HEK293 (cell line): Measurements from ENCODE around the gene STAB1.
A peak's percentile ranks its signal among the peaks of the same experiment; 100 is the strongest.

Source experiments
- CTCF ChIP-seq: fragments of 450-650 bp; formaldehyde crosslinking; IDR thresholded peaks from 2 replicates; pipeline ENCODE4 v1.5.1; 2016; ENCODE audit warnings: missing biosample characterization, missing genetic modification characterization
- HOXA7 ChIP-seq: sonication (generic); formaldehyde crosslinking; IDR thresholded peaks from 2 replicates; pipeline ENCODE4 v1.8.1; 2022; ENCODE audit warnings: missing genetic modification reagents, borderline replicate concordance
- SCRT1 ChIP-seq: fragments of 450-650 bp; formaldehyde crosslinking; IDR thresholded peaks from 2 replicates; pipeline ENCODE4 v1.5.1; 2016; ENCODE audit warnings: missing biosample characterization, missing genetic modification characterization, borderline replicate concordance
- TCF7L2 ChIP-seq: IDR thresholded peaks from 2 replicates; pipeline ENCODE4 v1.6.1; 2011; ENCODE audit warnings: low read depth, mild to moderate bottlenecking, inconsistent platforms, low read length, moderate library complexity, borderline replicate concordance
- YY1 ChIP-seq: fragments of 450-650 bp; formaldehyde crosslinking; IDR thresholded peaks from 2 replicates; pipeline ENCODE4 v1.5.1; 2018; ENCODE audit warnings: missing biosample characterization, missing genetic modification characterization
- ZBTB10 ChIP-seq: fragments of 450-650 bp; formaldehyde crosslinking; IDR thresholded peaks from 2 replicates; pipeline ENCODE4 v1.5.1; 2016; ENCODE audit warnings: missing biosample characterization, missing genetic modification characterization
- ZNF184 ChIP-seq: fragments of 450-650 bp; IDR thresholded peaks from 2 replicates; pipeline ENCODE4 v1.5.1; 2018; ENCODE audit warnings: missing biosample characterization, mild to moderate bottlenecking, missing genetic modification characterization
- ZNF223 ChIP-seq: fragments of 450-650 bp; formaldehyde crosslinking; IDR thresholded peaks from 2 replicates; pipeline ENCODE4 v1.5.1; 2016; ENCODE audit warnings: missing biosample characterization, missing genetic modification characterization
- ZNF664 ChIP-seq: fragments of 450-650 bp; formaldehyde crosslinking; IDR thresholded peaks from 2 replicates; pipeline ENCODE4 v1.5.1; 2016; ENCODE audit warnings: missing biosample characterization, missing genetic modification characterization
- ZNF677 ChIP-seq: fragments of 450-650 bp; IDR thresholded peaks from 2 replicates; pipeline ENCODE4 v1.5.0; 2018; ENCODE audit warnings: missing biosample characterization, mild to moderate bottlenecking, missing genetic modification characterization, moderate library complexity
- TF ChIP-seq, protein P1 (sequence below): fragments of 450-650 bp; formaldehyde crosslinking; IDR thresholded peaks from 2 replicates; pipeline ENCODE4 v1.5.1; 2016; ENCODE audit warnings: missing biosample characterization, missing genetic modification characterization

DNA sequence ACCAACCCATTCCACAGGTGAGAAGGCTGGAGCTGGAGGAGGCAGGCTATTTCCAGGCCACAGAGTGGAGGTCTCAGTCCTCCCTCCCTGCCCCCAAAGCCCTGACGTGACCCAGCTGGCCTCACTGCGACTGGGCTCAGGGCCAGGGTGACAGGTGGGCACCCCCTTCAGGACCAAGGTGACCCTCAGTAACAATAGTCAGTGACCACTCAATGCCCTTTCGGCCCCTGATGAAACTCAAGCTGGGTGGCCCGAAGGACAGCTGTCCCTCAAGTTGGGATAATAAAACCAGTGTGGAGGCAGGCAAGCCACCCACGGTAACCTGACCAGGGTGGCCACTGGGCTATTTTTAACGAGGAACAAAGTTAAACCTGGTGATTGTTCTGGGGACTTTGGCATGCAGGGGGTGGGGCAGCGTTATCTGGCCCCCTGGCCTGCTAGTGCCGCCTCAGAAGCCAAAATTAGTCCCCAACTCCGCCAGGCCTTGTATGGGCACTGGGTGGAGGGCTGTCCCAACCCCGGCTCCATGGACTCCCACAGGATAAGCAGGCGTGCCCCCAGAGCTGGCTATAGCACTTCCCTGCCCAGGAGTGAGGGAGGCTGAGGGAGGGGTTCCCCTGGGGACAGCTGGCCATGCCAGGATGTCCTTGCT, 42.4 kb upstream of the STAB1 start:
- no peak for TF ChIP-seq YY1 (tag by site-specific recombination)
- no peak for TF ChIP-seq HOXA7
- no peak for TF ChIP-seq ZBTB10
- no peak for TF ChIP-seq CTCF (tag by site-specific recombination)
- TF ChIP-seq ZNF223 (tag by site-specific recombination), result no peak
- no peak for TF ChIP-seq ZNF664 (tag by site-specific recombination)
- no peak for TF ChIP-seq ZNF184 (tag by site-specific recombination)
- TF ChIP-seq ZNF677 (tag by site-specific recombination), result no peak
- TF ChIP-seq, protein P1, sequence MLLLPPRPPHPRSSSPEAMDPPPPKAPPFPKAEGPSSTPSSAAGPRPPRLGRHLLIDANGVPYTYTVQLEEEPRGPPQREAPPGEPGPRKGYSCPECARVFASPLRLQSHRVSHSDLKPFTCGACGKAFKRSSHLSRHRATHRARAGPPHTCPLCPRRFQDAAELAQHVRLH (tag by site-specific recombination), result no peak
- TF ChIP-seq SCRT1, result 0 out of 2 replicates have a peak, but pooled peaks have one; percentile 4
- no peak for TF ChIP-seq TCF7L2
